Measurements from ENCODE around the gene LCP1. TPM values are rescaled to one million over a fixed set of nuclear protein-coding genes. Genes with fewer than 3 reads are reported as not detected.

LCP1 gene
- total and polyA plus RNA-seq, 12 donors = 17.3 to 109 (median 59.8) TPM

- H3K4me1 ChIP-seq (replicated peaks in 1 of 2) = no peaks in the 10 kb centered on the region
- TF ChIP-seq POLR2A (IDR thresholded peaks at IDR 0.05) (no peak), CTCF (IDR thresholded peaks at IDR 0.05) (no peak)
- intact Hi-C loops (cut with DNase I) = no loop called here
- no peaks in the 10 kb centered on the region for H3K9me3 ChIP-seq (replicated peaks in 1 of 3)
- no peak overlapping the region for H3K27ac ChIP-seq
- no peaks in the 10 kb centered on the region for H3K36me3 ChIP-seq (replicated peaks in 1 of 2)
- no peaks in the 10 kb centered on the region for H3K27me3 ChIP-seq
- peak overlapping the region in 1 of 4 donors; percentile 29 for H3K4me3 ChIP-seq
- DNase-seq = no peak
These were observed 3.2 kb downstream of the LCP1 start for GRCh38 chr13:46178821-46179220.

- no peaks in the 10 kb centered on the region for H3K27me3 ChIP-seq
- no peaks in the 10 kb centered on the region for H3K4me1 ChIP-seq (replicated peaks in 1 of 2)
- intact Hi-C loops (cut with DNase I) = no loop called here
- peak in 1 of 7 donors; percentile 12 for DNase-seq
- H3K4me3 ChIP-seq = peak overlapping the region in 1 of 4 donors; percentile 2
- H3K27ac ChIP-seq = no peak overlapping the region
- H3K36me3 ChIP-seq (replicated peaks in 1 of 2) = no peaks in the 10 kb centered on the region
- no peaks in the 10 kb centered on the region for H3K9me3 ChIP-seq (replicated peaks in 1 of 3)
- TF ChIP-seq CTCF (IDR thresholded peaks at IDR 0.05) (no peak), POLR2A (IDR thresholded peaks at IDR 0.05) (no peak)
- 68 to 72% (median 69%) methylated on average over 5 of the region's 5 CpGs for WGBS, 4 donors
These were observed 3.8 kb downstream of the LCP1 start for GRCh38 chr13:46178143-46178542.

GRCh38 chr13:46176756-46177155 lies 5.2 kb downstream of the LCP1 start:
- intact Hi-C loops (cut with DNase I) = no loop called here
- TF ChIP-seq CTCF (IDR thresholded peaks at IDR 0.05) (no peak), POLR2A (IDR thresholded peaks at IDR 0.05) (no peak)
- Histone ChIP-seq H3K4me3 (peak overlapping the region in 1 of 4 donors; percentile 0), H3K27me3 (no peaks in the 10 kb centered on the region), H3K27ac (peak overlapping the region in 2 of 5 donors; percentile 3 to 64), H3K9me3 (replicated peaks in 1 of 3) (no peaks in the 10 kb centered on the region), H3K4me1 (replicated peaks in 1 of 2) (peaks cover 0 to 7% of the 10 kb centered on the region in 2 donors), H3K36me3 (replicated peaks in 1 of 2) (no peaks in the 10 kb centered on the region)
- peak in 1 of 7 donors; percentile 21 for DNase-seq
- WGBS, 4 donors = 59 to 80% (median 64%) methylated on average over 3 of the region's 3 CpGs

- WGBS, 4 donors = 75 to 81% (median 77%) methylated on average over 2 of the region's 2 CpGs
- H3K36me3 ChIP-seq (replicated peaks in 1 of 2) = no peaks in the 10 kb centered on the region
- no peak for TF ChIP-seq CTCF (IDR thresholded peaks at IDR 0.05)
- TF ChIP-seq POLR2A (IDR thresholded peaks at IDR 0.05) = no peak
- no peak for DNase-seq
- intact Hi-C loops (cut with DNase I) = no loop called here
- H3K4me3 ChIP-seq = no peak overlapping the region
- H3K27me3 ChIP-seq = no peaks in the 10 kb centered on the region
- peak overlapping the region in 1 of 5 donors; percentile 47 for H3K27ac ChIP-seq
- no peaks in the 10 kb centered on the region for H3K9me3 ChIP-seq (replicated peaks in 1 of 3)
- H3K4me1 ChIP-seq (replicated peaks in 1 of 2) = peaks cover 0 to 11% of the 10 kb centered on the region in 2 donors
These were observed 8.3 kb downstream of the LCP1 start for GRCh38 chr13:46173656-46174055.
